ENCODE data around the gene FMNL2.
A peak's percentile ranks its signal among the peaks of the same experiment; 100 is the strongest.
"Not testable (repeated sequence)": the region's sequence is repeated elsewhere in the genome, so short reads cannot be mapped to it uniquely, and the experiment has no call there.

The FMNL2 gene

GRCh38 chr2:152454371-152454770, 119.4 kb downstream of the FMNL2 start:
- no peak for DNase-seq

- DNase-seq, result no peak
Observed at GRCh38 chr2:152454960-152455359, 120.0 kb downstream of the FMNL2 start.

GRCh38 chr2:152455738-152456137, 120.8 kb downstream of the FMNL2 start:
- no peak for DNase-seq

GRCh38 chr2:152456262-152456661, 121.3 kb downstream of the FMNL2 start:
- DNase-seq, result no peak

GRCh38 chr2:152458441-152458940, 123.5 kb downstream of the FMNL2 start:
- DNase-seq, result no peak

GRCh38 chr2:152459091-152459490, 124.1 kb downstream of the FMNL2 start:
- DNase-seq, result no peak

- no peak for DNase-seq
Observed at GRCh38 chr2:152460567-152460966, 125.6 kb downstream of the FMNL2 start.

- no peak for DNase-seq
Observed at GRCh38 chr2:152462120-152462519, 127.1 kb downstream of the FMNL2 start.

GRCh38 chr2:152462779-152463178, 127.8 kb downstream of the FMNL2 start:
- DNase-seq, result no peak

- no peak for DNase-seq
Observed at GRCh38 chr2:152464851-152465470, 130.0 kb downstream of the FMNL2 start.

GRCh38 chr2:152465541-152465940, 130.6 kb downstream of the FMNL2 start:
- DNase-seq, result no peak

- no peak for DNase-seq
Observed at GRCh38 chr2:152466041-152466440, 131.1 kb downstream of the FMNL2 start.

GRCh38 chr2:152466980-152467676, 132.2 kb downstream of the FMNL2 start:
- DNase-seq, result peak; percentile 3

GRCh38 chr2:152467677-152468410, 132.9 kb downstream of the FMNL2 start:
- DNase-seq, result no peak

GRCh38 chr2:152468899-152469692, 134.1 kb downstream of the FMNL2 start:
- peak; percentile 9 for DNase-seq

- no peak for DNase-seq
Observed at GRCh38 chr2:152470861-152471854, 136.2 kb downstream of the FMNL2 start.

- DNase-seq, result no peak
Observed at GRCh38 chr2:152472481-152472887, 137.5 kb downstream of the FMNL2 start.

- no peak for DNase-seq
Observed at GRCh38 chr2:152473151-152473857, 138.3 kb downstream of the FMNL2 start.

GRCh38 chr2:152474523-152474922, 139.5 kb downstream of the FMNL2 start:
- DNase-seq, result not testable (repeated sequence)

- DNase-seq, result no peak
Observed at GRCh38 chr2:152475982-152476381, 141.0 kb downstream of the FMNL2 start.
